Measurements from ENCODE around the gene SLC26A11.

DNA sequence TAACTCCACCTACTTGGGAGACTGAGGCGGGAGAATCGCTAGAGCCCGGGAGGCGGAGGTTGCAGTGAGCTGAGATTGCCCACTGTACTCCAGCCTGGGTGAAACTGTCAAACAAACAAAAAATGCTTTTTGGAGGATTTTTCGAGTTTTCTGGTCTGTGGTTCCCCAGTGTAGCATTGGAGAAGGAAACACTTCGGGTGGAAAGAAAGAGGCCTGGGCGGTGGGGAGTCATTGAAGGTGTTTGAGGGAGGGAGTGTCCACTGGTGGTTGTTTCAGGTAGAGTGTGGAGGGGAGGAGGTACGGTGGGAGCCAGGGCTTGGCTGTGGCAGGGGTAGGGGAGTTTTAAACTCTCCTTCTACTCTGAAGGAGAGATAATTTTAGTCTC, 41.7 kb downstream of the SLC26A11 start:
- TF ChIP-seq, protein P1, sequence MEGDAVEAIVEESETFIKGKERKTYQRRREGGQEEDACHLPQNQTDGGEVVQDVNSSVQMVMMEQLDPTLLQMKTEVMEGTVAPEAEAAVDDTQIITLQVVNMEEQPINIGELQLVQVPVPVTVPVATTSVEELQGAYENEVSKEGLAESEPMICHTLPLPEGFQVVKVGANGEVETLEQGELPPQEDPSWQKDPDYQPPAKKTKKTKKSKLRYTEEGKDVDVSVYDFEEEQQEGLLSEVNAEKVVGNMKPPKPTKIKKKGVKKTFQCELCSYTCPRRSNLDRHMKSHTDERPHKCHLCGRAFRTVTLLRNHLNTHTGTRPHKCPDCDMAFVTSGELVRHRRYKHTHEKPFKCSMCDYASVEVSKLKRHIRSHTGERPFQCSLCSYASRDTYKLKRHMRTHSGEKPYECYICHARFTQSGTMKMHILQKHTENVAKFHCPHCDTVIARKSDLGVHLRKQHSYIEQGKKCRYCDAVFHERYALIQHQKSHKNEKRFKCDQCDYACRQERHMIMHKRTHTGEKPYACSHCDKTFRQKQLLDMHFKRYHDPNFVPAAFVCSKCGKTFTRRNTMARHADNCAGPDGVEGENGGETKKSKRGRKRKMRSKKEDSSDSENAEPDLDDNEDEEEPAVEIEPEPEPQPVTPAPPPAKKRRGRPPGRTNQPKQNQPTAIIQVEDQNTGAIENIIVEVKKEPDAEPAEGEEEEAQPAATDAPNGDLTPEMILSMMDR (IDR thresholded peaks at IDR 0.05 in 2 of 3, conservative IDR thresholded peaks at IDR 0.05 in 1 of 3; ENCODE audit: borderline replicate concordance in 1 of 3, insufficient read depth in 1 of 3, low read depth in 2 of 3, low read length in 2 of 3), result no peak
- TF ChIP-seq POLR2A (IDR thresholded peaks at IDR 0.05; ENCODE audit: borderline replicate concordance, extremely low read depth, insufficient read depth, insufficient read length) (no peak), SRF (IDR thresholded peaks at IDR 0.05; ENCODE audit: low read depth) (no peak), CEBPB (IDR thresholded peaks at IDR 0.05; ENCODE audit: low read depth) (no peak), SP1 (IDR thresholded peaks at IDR 0.05; ENCODE audit: low read depth) (no peak), FOSL1 (IDR thresholded peaks at IDR 0.05; ENCODE audit: low read depth) (no peak), POLR2AphosphoS5 (IDR thresholded peaks at IDR 0.05; ENCODE audit: low read depth, low read length) (no peak), YY1 (IDR thresholded peaks at IDR 0.05; ENCODE audit: extremely low read depth, insufficient replicate concordance, low read depth, low read length) (no peak), TCF7L2 (IDR thresholded peaks at IDR 0.05; ENCODE audit: borderline replicate concordance, extremely low read depth, insufficient read depth, insufficient read length) (no peak), EGR1 (IDR thresholded peaks at IDR 0.05; ENCODE audit: low read depth) (no peak), EZH2phosphoT487 (IDR thresholded peaks at IDR 0.05; ENCODE audit: borderline replicate concordance) (no peak)
- TF ChIP-seq, protein P2, sequence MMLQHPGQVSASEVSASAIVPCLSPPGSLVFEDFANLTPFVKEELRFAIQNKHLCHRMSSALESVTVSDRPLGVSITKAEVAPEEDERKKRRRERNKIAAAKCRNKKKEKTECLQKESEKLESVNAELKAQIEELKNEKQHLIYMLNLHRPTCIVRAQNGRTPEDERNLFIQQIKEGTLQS (IDR thresholded peaks at IDR 0.05), result no peak
- TF ChIP-seq, protein P3, sequence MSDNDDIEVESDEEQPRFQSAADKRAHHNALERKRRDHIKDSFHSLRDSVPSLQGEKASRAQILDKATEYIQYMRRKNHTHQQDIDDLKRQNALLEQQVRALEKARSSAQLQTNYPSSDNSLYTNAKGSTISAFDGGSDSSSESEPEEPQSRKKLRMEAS (IDR thresholded peaks at IDR 0.05), result no peak

Measured in HCT116 (cell line).